Spleen (tissue), 11 donors: ENCODE results near the gene TBC1D10A. TPM values are rescaled to one million over a fixed set of nuclear protein-coding genes. Genes with fewer than 3 reads are reported as not detected.

Source experiments
- DNase-seq: peaks from one replicate; pipeline ENCODE4 v3.0.0-alpha.2; 2020
- H3K27ac ChIP-seq, 8 donors: fragments of 200-600 bp; sonication (generic) in 7 of 8; 1 replicate in 4 of 8; 2 replicates in 4 of 8; pipeline versions ENCODE4 v1.5.0 to v1.8.0; 2016 to 2021; ENCODE audit warnings: inconsistent platforms in 4 of 8, mild to moderate bottlenecking in 4 of 8, moderate library complexity in 1 of 8
- H3K27me3 ChIP-seq, 7 donors: fragments of 200-600 bp; sonication (generic) in 6 of 7; replicated peaks in 1 of 7; 1 replicate in 4 of 7; 2 replicates in 3 of 7; pipeline versions ENCODE4 v1.5.0 to v1.8.0; 2016 to 2021; ENCODE audit warnings: inconsistent platforms in 3 of 7, mild to moderate bottlenecking in 1 of 7
- H3K36me3 ChIP-seq, 6 donors: fragments of 200-600 bp; sonication (generic) in 5 of 6; 1 replicate in 4 of 6; 2 replicates in 2 of 6; pipeline versions ENCODE4 v1.5.0 to v1.8.0; 2016 to 2021; ENCODE audit warnings: inconsistent platforms in 2 of 6
- H3K4me1 ChIP-seq, 6 donors: fragments of 200-600 bp; sonication (generic) in 5 of 6; 1 replicate in 3 of 6; 2 replicates in 3 of 6; pipeline versions ENCODE4 v1.5.0 to v1.8.0; 2016 to 2021; ENCODE audit warnings: inconsistent platforms in 3 of 6
- H3K4me3 ChIP-seq, 8 donors: fragments of 200-600 bp; sonication (generic) in 7 of 8; 1 replicate in 4 of 8; 2 replicates in 4 of 8; pipeline versions ENCODE4 v1.5.0 to v1.8.0; 2016 to 2021; ENCODE audit warnings: inconsistent platforms in 4 of 8, mild to moderate bottlenecking in 4 of 8, moderate library complexity in 2 of 8
- H3K9me3 ChIP-seq, 8 donors: fragments of 200-600 bp; sonication (generic) in 7 of 8; 1 replicate in 4 of 8; 2 replicates in 4 of 8; pipeline versions ENCODE4 v1.5.0 to v1.8.0; 2016 to 2021; ENCODE audit warnings: inconsistent platforms in 4 of 8
- CTCF ChIP-seq, 11 experiments: fragments of 200-600 bp in 7 of 11; fragments of 450-650 bp in 4 of 11; sonication (generic) in 4 of 11; IDR thresholded peaks in 8 of 11; conservative IDR thresholded peaks in 3 of 11; 1 replicate in 7 of 11; 2 replicates in 4 of 11; pipeline versions ENCODE4 v1.4.0 to v1.8.0; 2016 to 2021; ENCODE audit warnings: antibody characterized with exemption in 11 of 11, inconsistent platforms in 4 of 11, mild to moderate bottlenecking in 1 of 11
- POLR2A ChIP-seq, 3 donors: fragments of 450-650 bp; IDR thresholded peaks; one replicate each; pipeline ENCODE4 v1.5.1; 2017; ENCODE audit warnings: antibody characterized with exemption in 3 of 3, mild to moderate bottlenecking in 1 of 3
- POLR2AphosphoS5 ChIP-seq, 3 donors: sonication (generic); formaldehyde crosslinking; IDR thresholded peaks; one replicate each; pipeline ENCODE4 v1.5.1; 2017; ENCODE audit warnings: antibody characterized with exemption in 3 of 3
- WGBS, 5 donors: extraction: QIAGEN DNeasy Blood & Tissue Kit in 3 of 5; methylation state at CpG; one replicate each; pipeline versions ENCODE4 v1.1.5 to v1.1.7; 2013 to 2018; 5-methylcytosine and 5-hydroxymethylcytosine counted together
- intact Hi-C: fragments of 100-400 bp; cut with DNase I; formaldehyde crosslinking; loops from one replicate; pipeline ENCODE4 v1.15.0; 2023; ENCODE audit warnings: low total_unique reads
- polyA plus RNA-seq, 3 donors: library from polyadenylated mRNA; stranded (reverse); fragments of 200-250 nt; gene quantifications; one replicate each; pipeline ENCODE4 v1.2.1, GENCODE V29; 2013
- total RNA-seq, 7 donors: library from RNA; depleted of rRNA in 3 of 7; stranded (reverse); fragments of >200 nt in 3 of 7; fragmentation: NEBNext Ultra II Directional in 4 of 7; extraction: Animal tissue kit (Norgen Biotek cat#: 25700) in 4 of 7; gene quantifications; one replicate each; pipeline versions ENCODE4 v1.1.0 to v1.2.1, GENCODE V29; 2016 to 2021
- donor health status: healthy with polysubstance abuse.
- donor health status: DM: no; HTN: no; CAD: no; lungs with moderate emphysema.
- donor health status: DM: no; HTN: no; CAD: no.
- donor health status: Bipolar disorder and iron deficiency.
- donor health status: healthy.
- donor health status: DM: no; HTN: no; CAD: no.
- donor health status: DM: yes; HTN: yes; CAD: no.

Gene TBC1D10A
- total and polyA plus RNA-seq, 10 donors: 21.1 to 46.4 (median 33.1) TPM

- DNase-seq: no peak
- Histone ChIP-seq H3K27me3 (no peaks in the 10 kb centered on the region), H3K27ac (peak overlapping the region in 5 of 8 donors; percentile 27 to 91 (median 85)), H3K9me3 (no peaks in the 10 kb centered on the region), H3K4me3 (no peak overlapping the region), H3K36me3 (peaks cover 0 to 27% (median 0%) of the 10 kb centered on the region in 6 donors), H3K4me1 (peaks cover 89 to 100% (median 99%) of the 10 kb centered on the region in 6 donors)
- no peak for TF ChIP-seq POLR2A (IDR thresholded peaks at IDR 0.05)
- TF ChIP-seq POLR2AphosphoS5 (IDR thresholded peaks at IDR 0.05): no peak
- TF ChIP-seq CTCF (IDR thresholded peaks at IDR 0.05 in 8 of 11, conservative IDR thresholded peaks at IDR 0.05 in 3 of 11): no peak
- intact Hi-C loops: no loop called here
- WGBS, 5 donors: 81 to 89% (median 86%) methylated on average over 5 to 8 of the region's 8 CpGs
Observed at GRCh38 chr22:30313527-30314363, 13.0 kb downstream of the TBC1D10A start.

- no peaks in the 10 kb centered on the region for H3K27me3 ChIP-seq
- peaks cover 0 to 14% (median 0%) of the 10 kb centered on the region in 6 donors for H3K36me3 ChIP-seq
- intact Hi-C loops: no loop called here
- H3K4me3 ChIP-seq: no peak overlapping the region
- H3K9me3 ChIP-seq: no peaks in the 10 kb centered on the region
- peak overlapping the region; percentile 68 to 94 (median 88) for H3K27ac ChIP-seq
- H3K4me1 ChIP-seq: peaks cover 91 to 100% (median 99%) of the 10 kb centered on the region in 6 donors
- WGBS, 5 donors: 80 to 92% (median 91%) methylated on average over 6 of the region's 6 CpGs
- no peak for DNase-seq
- TF ChIP-seq POLR2AphosphoS5 (IDR thresholded peaks at IDR 0.05) (no peak), CTCF (IDR thresholded peaks at IDR 0.05 in 8 of 11, conservative IDR thresholded peaks at IDR 0.05 in 3 of 11) (no peak), POLR2A (IDR thresholded peaks at IDR 0.05) (no peak)
Observed at GRCh38 chr22:30312053-30312452, 14.7 kb downstream of the TBC1D10A start.

- no peaks in the 10 kb centered on the region for H3K27me3 ChIP-seq
- H3K36me3 ChIP-seq: peaks cover 0 to 5% (median 0%) of the 10 kb centered on the region in 6 donors
- peak overlapping the region in 1 of 8 donors; percentile 27 for H3K4me3 ChIP-seq
- H3K27ac ChIP-seq: peak overlapping the region; percentile 68 to 94 (median 88)
- H3K4me1 ChIP-seq: peaks cover 92 to 100% (median 99%) of the 10 kb centered on the region in 6 donors
- intact Hi-C loops: no loop called here
- 51 to 65% (median 60%) methylated on average over 8 of the region's 8 CpGs for WGBS, 5 donors
- DNase-seq: no peak
- no peaks in the 10 kb centered on the region for H3K9me3 ChIP-seq
- TF ChIP-seq POLR2A (IDR thresholded peaks at IDR 0.05) (no peak), POLR2AphosphoS5 (IDR thresholded peaks at IDR 0.05) (peak; percentile 26 to 49 (median 35)), CTCF (IDR thresholded peaks at IDR 0.05 in 8 of 11, conservative IDR thresholded peaks at IDR 0.05 in 3 of 11) (no peak)
Observed at GRCh38 chr22:30310881-30311771, 15.6 kb downstream of the TBC1D10A start.
